H1 (cell line): ENCODE measurements around the gene NAT10. TPM values are rescaled to one million over a fixed set of nuclear protein-coding genes. Genes with fewer than 3 reads are reported as not detected.

Source experiments
- CTCF ChIA-PET: fragments of 300-600 bp; sonication (Branson Sonifier 250); formaldehyde crosslinking; loops from one replicate; lab custom pipeline; 2021; ENCODE audit not compliant: partially characterized antibody; lab: Charles Lee
- POLR2A ChIA-PET: fragments of 300-600 bp; sonication (Branson Sonifier 250); formaldehyde crosslinking; loops from one replicate; lab custom pipeline; 2021; ENCODE audit warnings: inconsistent platforms; ENCODE audit not compliant: partially characterized antibody; lab: Charles Lee
- DNase-seq, 2 experiments: peaks; one replicate each; pipeline versions ENCODE4 v3.0.0 to v3.0.0-alpha.2; 2010 to 2022; ENCODE audit warnings: low spot score in 2 of 2, low read depth in 1 of 2, mixed read lengths in 1 of 2
- FAIRE-seq: peaks from 2 replicates; lab custom pipeline; 2011; peaks lifted over from hg19 to GRCh38; lab: Jason Lieb, UNC
- H2AFZ ChIP-seq: 2 replicates; pipeline ENCODE4 v1.8.1; 2012; ENCODE audit warnings: low read length, inconsistent platforms
- H2AK5ac ChIP-seq: 2 replicates; pipeline ENCODE4 v1.6.1; 2013; ENCODE audit warnings: low read depth, low read length
- H2BK120ac ChIP-seq: replicated peaks from 2 replicates; pipeline ENCODE3; 2013; ENCODE audit warnings: low read depth, low read length, inconsistent platforms
- H2BK12ac ChIP-seq: 2 replicates; pipeline ENCODE4 v1.6.1; 2013; ENCODE audit warnings: low read depth, low read length
- H2BK15ac ChIP-seq: 2 replicates; pipeline ENCODE4 v1.6.1; 2013; ENCODE audit warnings: low read length
- H2BK20ac ChIP-seq: 2 replicates; pipeline ENCODE4 v1.6.1; 2013; ENCODE audit warnings: low read length
- H2BK5ac ChIP-seq: 2 replicates; pipeline ENCODE4 v1.6.1; 2013; ENCODE audit warnings: low read depth, low read length
- H3K14ac ChIP-seq: 2 replicates; pipeline ENCODE4 v1.6.1; 2013; ENCODE audit warnings: inconsistent platforms; ENCODE audit not compliant: insufficient read length
- H3K18ac ChIP-seq: 2 replicates; pipeline ENCODE4 v1.6.1; 2013; ENCODE audit warnings: low read length; ENCODE audit errors: extremely low read depth
- H3K23ac ChIP-seq: 2 replicates; pipeline ENCODE4 v1.6.1; 2013; ENCODE audit warnings: inconsistent platforms; ENCODE audit not compliant: insufficient read length
- H3K23me2 ChIP-seq: 2 replicates; pipeline ENCODE4 v1.6.1; 2013; ENCODE audit warnings: low read depth, low read length
- H3K27ac ChIP-seq: 2 replicates; pipeline ENCODE4 v1.6.1; 2011; ENCODE audit warnings: low read depth, low read length, inconsistent platforms
- H3K27me3 ChIP-seq, 4 experiments: replicated peaks in 1 of 4; 1 replicate in 1 of 4; 2 replicates in 3 of 4; pipeline versions ENCODE4 v1.6.1 to v1.8.1; 2011 to 2013; ENCODE audit warnings: low read length in 3 of 4, mild to moderate bottlenecking in 3 of 4, inconsistent platforms in 2 of 4, mixed read lengths in 2 of 4, moderate library complexity in 1 of 4; ENCODE audit not compliant: control insufficient read depth in 3 of 4, insufficient read depth in 3 of 4; ENCODE audit errors: extremely low read depth in 1 of 4
- H3K36me3 ChIP-seq, 4 experiments: 2 replicates each; pipeline versions ENCODE4 v1.6.1 to v1.8.1; 2011 to 2013; ENCODE audit warnings: mild to moderate bottlenecking in 4 of 4, low read length in 3 of 4, moderate library complexity in 2 of 4, control low read depth in 1 of 4, inconsistent platforms in 1 of 4; ENCODE audit not compliant: insufficient read depth in 4 of 4, control insufficient read depth in 2 of 4
- H3K4ac ChIP-seq: replicated peaks from 2 replicates; pipeline ENCODE3; 2013; ENCODE audit warnings: low read length, low read depth, mixed read lengths, inconsistent platforms; ENCODE audit not compliant: insufficient read length
- H3K4me1 ChIP-seq, 4 experiments: replicated peaks in 1 of 4; 1 replicate in 1 of 4; 2 replicates in 3 of 4; pipeline versions ENCODE4 v1.6.1 to v1.8.1; 2011 to 2013; ENCODE audit warnings: low read length in 3 of 4, inconsistent platforms in 2 of 4, mixed read lengths in 1 of 4; ENCODE audit not compliant: insufficient read depth in 4 of 4, control insufficient read depth in 3 of 4
- H3K4me2 ChIP-seq, 2 experiments: 2 replicates each; pipeline versions ENCODE4 v1.6.1 to v1.8.1; 2011 to 2013; ENCODE audit warnings: low read depth in 2 of 2, low read length in 2 of 2, control low read depth in 1 of 2, inconsistent platforms in 1 of 2, mild to moderate bottlenecking in 1 of 2; ENCODE audit not compliant: insufficient read depth in 1 of 2
- H3K4me3 ChIP-seq, 4 experiments: fragments of 200-600, 300-600 bp in 1 of 4; sonication (generic), shearing (Covaris generic), sonication (Bioruptor Twin) in 1 of 4; 2 replicates each; pipeline versions ENCODE4 v1.5.1 to v1.8.1; 2011 to 2016; ENCODE audit warnings: low read length in 4 of 4, low read depth in 3 of 4, control low read depth in 2 of 4, inconsistent platforms in 2 of 4, mild to moderate bottlenecking in 2 of 4, mixed read lengths in 1 of 4, moderate library complexity in 1 of 4; ENCODE audit not compliant: insufficient read depth in 2 of 4; ENCODE audit errors: extremely low read depth in 1 of 4
- H3K56ac ChIP-seq: replicated peaks from 2 replicates; pipeline ENCODE3; 2013; ENCODE audit warnings: low read depth, mild to moderate bottlenecking, mixed read lengths, low read length, inconsistent platforms; ENCODE audit not compliant: insufficient read length
- H3K79me1 ChIP-seq: 2 replicates; pipeline ENCODE4 v1.6.1; 2013; ENCODE audit warnings: low read depth, low read length, control low read depth
- H3K79me2 ChIP-seq, 2 experiments: 2 replicates each; pipeline versions ENCODE4 v1.6.1 to v1.8.1; 2012 to 2013; ENCODE audit warnings: low read length in 2 of 2, mild to moderate bottlenecking in 2 of 2, inconsistent platforms in 1 of 2; ENCODE audit not compliant: insufficient read depth in 2 of 2, control insufficient read depth in 1 of 2
- H3K9ac ChIP-seq, 4 experiments: replicated peaks in 1 of 4; 1 replicate in 1 of 4; 2 replicates in 3 of 4; pipeline versions ENCODE4 v1.6.1 to v1.8.1; 2011 to 2013; ENCODE audit warnings: low read depth in 3 of 4, low read length in 3 of 4, control low read depth in 2 of 4, mild to moderate bottlenecking in 2 of 4, moderate library complexity in 2 of 4, inconsistent platforms in 1 of 4; ENCODE audit errors: extremely low read depth in 1 of 4
- H3K9me3 ChIP-seq, 2 experiments: 2 replicates each; pipeline versions ENCODE4 v1.6.1 to v1.8.1; 2012 to 2013; ENCODE audit warnings: mild to moderate bottlenecking in 2 of 2, moderate library complexity in 2 of 2, control low read depth in 1 of 2, inconsistent platforms in 1 of 2, low read depth in 1 of 2, low read length in 1 of 2, mixed read lengths in 1 of 2; ENCODE audit not compliant: insufficient read depth in 2 of 2
- H4K20me1 ChIP-seq, 2 experiments: replicated peaks in 1 of 2; 2 replicates each; pipeline versions ENCODE3 to v1.8.1; 2011 to 2013; ENCODE audit warnings: inconsistent platforms in 2 of 2, low read length in 2 of 2, mild to moderate bottlenecking in 1 of 2; ENCODE audit not compliant: insufficient read depth in 2 of 2, control insufficient read depth in 1 of 2
- H4K5ac ChIP-seq: 2 replicates; pipeline ENCODE4 v1.6.1; 2013; ENCODE audit warnings: low read length, low read depth, mixed read lengths, inconsistent platforms; ENCODE audit not compliant: insufficient read length
- H4K8ac ChIP-seq: 2 replicates; pipeline ENCODE4 v1.8.0; 2013; ENCODE audit warnings: mild to moderate bottlenecking, moderate library complexity, low read length, inconsistent platforms; ENCODE audit not compliant: insufficient read depth; ENCODE audit errors: extremely low read depth
- H4K91ac ChIP-seq: replicated peaks from 2 replicates; pipeline ENCODE3; 2013; ENCODE audit warnings: low read length, mixed read lengths, inconsistent platforms; ENCODE audit not compliant: insufficient read length
- BCL11A ChIP-seq, 2 experiments: IDR thresholded peaks; one replicate each; pipeline ENCODE4 v1.6.1; 2011; ENCODE audit warnings: low read depth in 2 of 2, low read length in 2 of 2, mild to moderate bottlenecking in 2 of 2
- CREB1 ChIP-seq: IDR thresholded peaks from 2 replicates; pipeline ENCODE4 v1.6.1; 2012; ENCODE audit warnings: inconsistent platforms
- CTCF ChIP-seq, 3 experiments: IDR thresholded peaks; 1 replicate in 2 of 3; 2 replicates in 1 of 3; pipeline versions ENCODE4 v1.5.1 to v1.6.1; 2011; ENCODE audit warnings: low read length in 3 of 3, mild to moderate bottlenecking in 3 of 3, inconsistent platforms in 2 of 3, low read depth in 1 of 3, moderate library complexity in 1 of 3; ENCODE audit not compliant: insufficient read depth in 1 of 3; ENCODE audit errors: control extremely low read depth in 1 of 3
- FOSL1 ChIP-seq: IDR thresholded peaks from 2 replicates; pipeline ENCODE4 v1.6.1; 2011; ENCODE audit warnings: mild to moderate bottlenecking, low read depth, low read length, moderate library complexity; ENCODE audit not compliant: insufficient read depth
- GABPA ChIP-seq: IDR thresholded peaks from 2 replicates; pipeline ENCODE4 v1.6.1; 2011; ENCODE audit warnings: mild to moderate bottlenecking, low read length, moderate library complexity, borderline replicate concordance; ENCODE audit not compliant: insufficient read depth
- NANOG ChIP-seq: IDR thresholded peaks from 2 replicates; pipeline ENCODE4 v1.6.1; 2011; ENCODE audit warnings: low read length, low read depth, mild to moderate bottlenecking, inconsistent platforms; ENCODE audit not compliant: insufficient read depth, poor library complexity, severe bottlenecking
- RNF2 ChIP-seq: fragments of 200-900, 300-1000 bp; sonication (generic); IDR thresholded peaks from 2 replicates; pipeline ENCODE4 v1.7.1; 2016; ENCODE audit warnings: borderline replicate concordance, low read depth, mild to moderate bottlenecking, antibody characterized with exemption, low read length; ENCODE audit not compliant: poor library complexity, severe bottlenecking; ENCODE audit errors: missing control alignments
- SIX5 ChIP-seq: IDR thresholded peaks from 2 replicates; pipeline ENCODE4 v1.6.1; 2011; ENCODE audit warnings: mild to moderate bottlenecking, low read depth, low read length
- SP1 ChIP-seq: IDR thresholded peaks from 2 replicates; pipeline ENCODE4 v1.6.1; 2011; ENCODE audit warnings: low read depth, low read length
- SUZ12 ChIP-seq: fragments of 200-600 bp; sonication (generic); IDR thresholded peaks from 2 replicates; pipeline ENCODE4 v1.6.1; 2012; ENCODE audit warnings: mild to moderate bottlenecking, inconsistent platforms, low read length, moderate library complexity, mixed read lengths
- TAF7 ChIP-seq: optimal IDR thresholded peaks from 2 replicates; pipeline ENCODE3; 2011; ENCODE audit warnings: low read depth, mild to moderate bottlenecking, inconsistent platforms, low read length, moderate library complexity, borderline replicate concordance
- WGBS, 2 experiments: shearing (Covaris generic) in 1 of 2; methylation state at CpG; one replicate each; pipeline versions ENCODE4 v1.1.6 to v1.1.7; 2013 to 2015; ENCODE audit warnings: low lambda C conversion rate in 2 of 2, mixed read lengths in 2 of 2, inconsistent platforms in 1 of 2, low coverage in 1 of 2, missing lambda C conversion rate in 1 of 2; ENCODE audit not compliant: insufficient replicate concordance in 2 of 2, insufficient coverage in 1 of 2, insufficient read length in 1 of 2; ENCODE audit errors: extremely low coverage in 1 of 2, missing lambda C conversion rate in 1 of 2; 5-methylcytosine and 5-hydroxymethylcytosine counted together
- polyA plus RNA-seq, 7 experiments: library from polyadenylated mRNA; depleted of rRNA in 3 of 7; stranded (reverse) in 5 of 7; unstranded in 2 of 7; fragments of >200 nt in 5 of 7; fragments of 200-250 nt in 2 of 7; gene quantifications; 1 replicate in 5 of 7; 2 replicates in 1 of 7; 4 replicates in 1 of 7; pipeline versions ENCODE4 v1.2.1 to v1.2.3, GENCODE V29; 2011 to 2013; ENCODE audit warnings: missing spikeins in 2 of 7, mixed read lengths in 2 of 7
- total RNA-seq: library from RNA; stranded (reverse); fragmentation: NEBNext Ultra II Directional; extraction: Animal tissue kit (Norgen Biotek cat#: 25700); gene quantifications from 2 replicates; pipeline ENCODE4 v1.2.1, GENCODE V29; 2021

Gene NAT10
- total and polyA plus RNA-seq, 2 of the 8 experiments (the other 6 are each of a cell fraction or from before 2014, with no cell fraction given) = 66.3 to 89.6 TPM

- Histone ChIP-seq H3K4me1 (no peaks in the 10 kb centered on the region), H4K20me1 (peaks cover 3 to 10% of the 10 kb centered on the region in 2 experiments), H3K23ac (no peak overlapping the region), H3K14ac (no peak overlapping the region), H2BK15ac (no peak overlapping the region), H3K56ac (no peak overlapping the region), H2BK12ac (no peak overlapping the region), H3K36me3 (peaks cover 25 to 62% (median 41%) of the 10 kb centered on the region in 4 experiments), H2BK20ac (no peak overlapping the region), H4K91ac (no peak overlapping the region), H2AFZ (no peak overlapping the region), H3K79me2 (no peaks in the 10 kb centered on the region), H3K4me3 (no peak overlapping the region), H3K9me3 (no peaks in the 10 kb centered on the region), H3K27me3 (no peaks in the 10 kb centered on the region), H3K27ac (no peak overlapping the region), H4K8ac (no peak overlapping the region; the same call in 1 of the 2 replicates), H2BK120ac (no peak overlapping the region), H2AK5ac (no peak overlapping the region), H3K4ac (no peak overlapping the region), H3K79me1 (no peaks in the 10 kb centered on the region), H3K18ac (no peak overlapping the region), H3K23me2 (no peaks in the 10 kb centered on the region), H2BK5ac (no peak overlapping the region), H3K4me2 (no peak overlapping the region), H4K5ac (no peak overlapping the region), H3K9ac (no peak overlapping the region)
- ChIA-PET POLR2A (interaction anchor here (0.7 to 1.0 kb wide), 2 partner anchors 10 to 15 kb away, joined by 3 read pairs; no protein-coding TSS in a partner anchor), CTCF (interaction anchor here (1.1 to 5.5 kb wide), 4 partner anchors 8 to 216 kb away, joined by 4 to 42 read pairs (median 5); no protein-coding TSS in a partner anchor)
- 92% methylated on average over 8 of the region's 8 CpGs; no CpG with 5 or more reads in 1 of the 2 experiments for WGBS, 2 experiments
- FAIRE-seq (no peak), DNase-seq (no peak)
- TF ChIP-seq GABPA (no peak), BCL11A (IDR thresholded peaks at IDR 0.05; ENCODE audit: low read depth in 2 of 2, low read length in 2 of 2) (no peak), CREB1 (no peak), SIX5 (no peak), SP1 (no peak), SUZ12 (no peak), RNF2 (no peak), FOSL1 (no peak), CTCF (IDR thresholded peaks at IDR 0.05; ENCODE audit: control extremely low read depth in 1 of 3, insufficient read depth in 1 of 3, low read depth in 1 of 3, low read length in 3 of 3) (no peak), TAF7 (no peak), NANOG (no peak)
Observed at GRCh38 chr11:34147581-34147980, 42.2 kb downstream of the NAT10 start.
